Prostate gland (tissue), 2 donors: ENCODE data around the gene HACD2.

Experiments
- POLR2A ChIP-seq: fragments of 450-650 bp; IDR thresholded peaks from one replicate; pipeline ENCODE4 v1.6.1; 2016; ENCODE audit warnings: antibody characterized with exemption, mild to moderate bottlenecking
- TF ChIP-seq, protein P1 (sequence below), 4 experiments: fragments of 200-600 bp in 2 of 4; fragments of 450-650 bp in 2 of 4; sonication (generic) in 2 of 4; IDR thresholded peaks; 1 replicate in 3 of 4; 2 replicates in 1 of 4; pipeline ENCODE4 v1.5.1; 2016 to 2019; ENCODE audit warnings: antibody characterized with exemption in 4 of 4, mild to moderate bottlenecking in 2 of 4, moderate library complexity in 2 of 4

GRCh38 chr3:123498761-123499160, 86.1 kb downstream of the HACD2 start:
- TF ChIP-seq POLR2A, result no peak
- TF ChIP-seq, protein P1, sequence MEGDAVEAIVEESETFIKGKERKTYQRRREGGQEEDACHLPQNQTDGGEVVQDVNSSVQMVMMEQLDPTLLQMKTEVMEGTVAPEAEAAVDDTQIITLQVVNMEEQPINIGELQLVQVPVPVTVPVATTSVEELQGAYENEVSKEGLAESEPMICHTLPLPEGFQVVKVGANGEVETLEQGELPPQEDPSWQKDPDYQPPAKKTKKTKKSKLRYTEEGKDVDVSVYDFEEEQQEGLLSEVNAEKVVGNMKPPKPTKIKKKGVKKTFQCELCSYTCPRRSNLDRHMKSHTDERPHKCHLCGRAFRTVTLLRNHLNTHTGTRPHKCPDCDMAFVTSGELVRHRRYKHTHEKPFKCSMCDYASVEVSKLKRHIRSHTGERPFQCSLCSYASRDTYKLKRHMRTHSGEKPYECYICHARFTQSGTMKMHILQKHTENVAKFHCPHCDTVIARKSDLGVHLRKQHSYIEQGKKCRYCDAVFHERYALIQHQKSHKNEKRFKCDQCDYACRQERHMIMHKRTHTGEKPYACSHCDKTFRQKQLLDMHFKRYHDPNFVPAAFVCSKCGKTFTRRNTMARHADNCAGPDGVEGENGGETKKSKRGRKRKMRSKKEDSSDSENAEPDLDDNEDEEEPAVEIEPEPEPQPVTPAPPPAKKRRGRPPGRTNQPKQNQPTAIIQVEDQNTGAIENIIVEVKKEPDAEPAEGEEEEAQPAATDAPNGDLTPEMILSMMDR (IDR thresholded peaks at IDR 0.05), result no peak
